Measurements from ENCODE around the gene CYP4F8.

Gene CYP4F8

DNA sequence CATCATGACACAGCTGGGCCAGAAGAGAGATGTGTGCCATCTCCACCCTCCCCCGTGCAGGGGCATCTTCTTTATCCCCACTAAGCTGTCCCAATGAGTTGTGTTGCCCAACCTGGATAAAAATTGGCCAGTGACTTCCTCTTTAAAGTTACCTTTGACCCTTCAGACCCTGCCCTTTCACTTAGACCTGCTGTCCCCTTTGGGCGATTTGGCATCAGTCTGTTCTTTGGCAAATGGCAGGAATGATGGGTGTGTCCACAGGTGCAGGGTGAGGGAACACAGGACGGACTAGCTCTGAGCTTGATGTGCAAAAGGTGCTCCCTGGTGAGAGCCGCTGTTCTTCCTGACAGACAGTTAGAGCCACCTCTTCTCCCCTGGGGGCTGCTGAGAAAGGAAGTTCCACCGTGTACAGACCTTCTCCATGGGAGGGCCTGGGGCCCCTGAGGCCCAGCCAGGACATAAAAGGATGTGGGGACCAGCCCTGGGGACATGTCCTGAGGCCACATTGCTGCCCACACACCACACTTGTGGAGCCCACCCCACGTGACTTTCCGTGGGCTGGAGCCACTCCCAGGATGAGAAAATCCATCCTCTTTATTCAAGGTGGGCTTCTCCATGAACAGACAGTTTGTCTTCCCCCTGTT is 1.7 kb downstream of the CYP4F8 start:
- no peak for DNase-seq

- DNase-seq, result no peak
Measured at GRCh38 chr19:15618321-15618720, 3.3 kb downstream of the CYP4F8 start.

GRCh38 chr19:15621801-15622200 is 6.8 kb downstream of the CYP4F8 start:
- no peak for DNase-seq

DNA sequence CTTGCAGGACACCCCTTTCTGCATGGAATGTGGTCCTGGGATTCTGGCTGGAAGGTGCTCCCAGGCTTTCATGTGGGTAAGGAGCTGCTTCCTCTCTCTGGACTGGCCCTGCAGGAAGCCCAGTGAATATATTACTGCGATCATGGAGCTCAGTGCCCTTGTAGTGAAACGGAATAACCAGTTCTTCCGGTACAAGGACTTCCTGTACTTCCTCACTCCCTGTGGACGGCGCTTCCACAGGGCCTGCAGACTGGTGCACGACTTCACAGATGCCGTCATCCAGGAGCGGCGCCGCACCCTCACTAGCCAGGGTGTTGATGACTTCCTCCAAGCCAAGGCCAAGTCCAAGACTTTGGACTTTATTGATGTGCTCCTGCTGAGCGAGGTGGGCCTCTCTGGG is 8.0 kb downstream of the CYP4F8 start:
- DNase-seq, result no peak

- no peak for DNase-seq
Measured at GRCh38 chr19:15623711-15624318, 8.8 kb downstream of the CYP4F8 start.

DNA sequence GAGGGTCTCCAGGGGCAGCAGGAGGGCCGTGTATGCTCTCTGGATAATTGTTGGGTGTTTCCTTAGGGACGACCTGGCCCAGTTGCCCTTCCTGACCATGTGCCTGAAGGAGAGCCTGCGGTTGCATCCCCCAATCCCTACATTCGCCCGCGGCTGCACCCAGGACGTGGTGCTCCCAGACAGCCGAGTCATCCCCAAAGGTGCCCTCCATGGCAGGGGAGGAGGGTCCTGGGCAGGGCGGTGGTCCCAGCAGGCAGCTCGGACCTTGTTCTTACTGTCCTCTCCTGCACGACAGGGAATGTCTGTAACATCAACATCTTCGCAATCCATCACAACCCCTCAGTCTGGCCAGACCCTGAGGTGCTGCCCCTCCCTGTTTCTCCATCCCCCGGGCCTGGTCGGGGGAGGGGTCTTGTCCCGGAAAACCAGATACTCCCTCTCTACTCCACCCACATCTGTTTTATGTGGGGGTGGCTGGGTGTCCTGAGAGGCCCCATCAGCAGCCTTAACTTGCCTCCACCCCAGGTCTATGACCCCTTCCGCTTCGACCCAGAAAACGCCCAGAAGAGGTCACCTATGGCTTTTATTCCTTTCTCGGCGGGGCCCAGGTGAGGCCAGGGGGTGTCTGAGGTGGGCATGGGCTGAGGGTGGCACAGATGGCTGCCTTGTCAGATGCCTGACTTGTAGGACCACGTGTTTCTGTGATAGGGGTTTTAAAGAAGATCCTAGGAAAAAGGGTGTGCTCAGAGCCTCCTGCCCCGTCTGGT is 13.4 kb downstream of the CYP4F8 start:
- no peak for DNase-seq

DNA sequence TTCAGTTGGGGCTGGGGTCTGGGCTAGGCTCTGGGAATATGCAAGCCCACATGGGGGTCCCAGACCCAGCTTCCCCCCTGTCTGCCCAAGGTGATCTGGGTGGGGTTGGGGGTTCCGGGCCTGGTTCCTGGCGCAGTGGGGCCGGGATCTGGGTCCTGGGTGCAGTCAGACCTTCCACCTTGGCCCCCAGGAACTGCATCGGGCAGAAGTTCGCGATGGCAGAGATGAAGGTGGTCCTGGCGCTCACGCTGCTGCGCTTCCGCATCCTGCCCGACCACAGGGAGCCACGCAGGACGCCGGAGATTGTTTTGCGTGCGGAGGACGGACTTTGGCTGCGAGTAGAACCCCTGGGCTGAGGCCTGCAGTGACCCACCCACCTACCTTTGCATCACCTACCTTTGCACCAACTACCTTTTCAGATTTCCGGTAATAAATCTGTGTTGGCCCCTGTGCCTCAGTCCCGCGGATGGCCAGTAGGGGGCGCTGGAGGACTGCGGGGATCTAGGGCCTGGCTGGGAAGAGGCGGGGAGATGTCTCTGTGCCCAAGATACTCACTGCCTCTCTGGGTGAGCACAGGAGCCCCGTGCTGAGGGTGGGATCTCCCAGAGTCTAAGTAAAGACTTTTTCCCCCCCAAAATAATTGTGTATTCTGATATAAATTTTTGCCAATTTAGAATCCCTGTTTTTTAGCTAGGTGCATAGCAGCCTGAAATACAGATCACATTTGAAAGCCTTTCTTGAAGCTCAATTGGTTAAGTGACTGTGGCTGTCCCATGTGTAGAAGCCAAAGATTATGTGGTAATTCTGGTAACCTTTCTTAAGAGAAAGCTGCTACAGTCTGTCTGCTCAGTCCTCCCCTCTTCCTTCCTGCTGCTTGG is 14.2 kb downstream of the CYP4F8 start:
- DNase-seq, result peak; percentile 53

- DNase-seq, result no peak
Measured at GRCh38 chr19:15631817-15632216, 16.8 kb downstream of the CYP4F8 start.

- no peak for DNase-seq
Measured at GRCh38 chr19:15633082-15633835, 18.2 kb downstream of the CYP4F8 start.

GRCh38 chr19:15634105-15634504 is 19.1 kb downstream of the CYP4F8 start:
- DNase-seq, result no peak

DNA sequence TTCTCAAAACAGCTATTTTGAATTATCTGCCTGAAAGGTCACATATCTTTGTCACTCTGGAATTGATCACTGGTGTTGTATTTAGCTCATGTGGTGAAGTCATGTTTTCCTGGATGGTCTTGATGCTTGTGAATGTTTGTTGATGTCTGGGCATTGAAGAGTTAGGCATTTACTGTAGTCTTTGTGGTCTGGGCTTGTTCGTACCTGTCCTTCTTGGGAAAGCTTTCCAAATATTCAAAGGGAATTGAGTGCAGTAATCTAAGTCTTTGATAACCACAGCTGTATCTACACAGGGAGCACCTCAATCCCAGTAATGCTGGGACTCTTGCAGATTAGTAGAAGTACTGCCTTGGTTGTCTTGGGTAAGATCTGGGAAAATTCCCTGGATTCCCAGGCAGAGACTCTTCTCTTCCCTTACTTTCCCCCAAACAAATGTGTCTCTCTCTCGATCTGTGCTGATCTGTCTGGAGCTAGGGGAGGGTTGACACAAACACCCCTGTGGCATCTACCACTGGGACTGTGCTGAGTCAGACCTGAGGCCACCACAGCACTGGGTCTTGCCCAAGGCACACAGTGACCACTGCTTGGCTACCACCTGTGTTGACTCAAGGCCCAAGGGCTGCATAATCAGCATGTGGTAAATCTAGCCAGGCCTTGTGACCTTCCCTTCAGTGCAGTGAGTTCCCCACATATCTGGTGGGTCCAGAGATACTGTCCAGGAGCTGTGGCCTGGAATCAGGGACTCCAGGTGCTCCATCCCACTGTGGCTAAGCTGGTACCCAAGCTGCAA is 20.2 kb downstream of the CYP4F8 start:
- no peak for DNase-seq

DNA sequence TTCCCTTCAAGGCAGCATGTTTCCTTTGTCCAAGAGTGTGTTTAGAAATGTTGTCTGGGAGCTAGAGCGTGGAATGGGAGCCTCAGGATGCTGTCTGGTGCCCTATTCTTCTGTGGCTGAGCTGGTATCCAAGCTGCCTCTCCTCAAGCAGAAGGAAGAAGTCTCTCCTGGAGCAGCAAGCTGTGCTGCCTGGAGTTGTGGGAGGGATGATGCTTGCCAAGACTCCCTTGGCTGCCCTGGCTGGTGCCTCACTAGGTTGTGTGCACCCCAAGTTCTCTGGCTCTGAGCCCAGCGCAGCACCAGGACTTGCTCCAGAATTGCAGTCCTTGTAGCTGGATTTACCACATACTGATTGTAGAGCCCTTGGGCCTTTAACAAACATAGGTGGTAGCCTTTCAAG is 21.0 kb downstream of the CYP4F8 start:
- DNase-seq, result no peak

DNA sequence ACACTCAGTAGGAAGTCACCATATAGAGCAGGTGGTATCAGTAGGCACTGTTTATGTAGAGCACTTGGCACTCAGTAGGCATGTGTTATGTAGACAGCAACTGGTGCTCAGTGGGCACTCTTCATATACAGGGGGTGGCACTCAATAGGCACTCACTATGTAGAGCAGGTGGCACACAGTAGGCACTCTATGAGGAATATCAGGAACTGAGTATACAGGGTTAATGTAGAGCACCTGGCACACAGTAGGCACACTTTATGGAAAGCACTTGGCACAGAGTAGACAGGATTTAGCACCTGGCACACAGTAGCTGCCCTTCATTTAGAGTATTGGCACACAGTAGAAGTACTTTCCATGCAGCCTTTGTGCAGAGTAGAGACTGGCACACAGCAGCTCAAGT is 24.6 kb downstream of the CYP4F8 start:
- no peak for DNase-seq

GRCh38 chr19:15640294-15640903 is 25.4 kb downstream of the CYP4F8 start, which contains the start of gene CYP4F3:
TSS of gene CYP4F3 (plus strand) at chr19:15640897. CDS start at chr19:15641416, 519 bp downstream.
- DNase-seq, result peak; percentile 30

DNA sequence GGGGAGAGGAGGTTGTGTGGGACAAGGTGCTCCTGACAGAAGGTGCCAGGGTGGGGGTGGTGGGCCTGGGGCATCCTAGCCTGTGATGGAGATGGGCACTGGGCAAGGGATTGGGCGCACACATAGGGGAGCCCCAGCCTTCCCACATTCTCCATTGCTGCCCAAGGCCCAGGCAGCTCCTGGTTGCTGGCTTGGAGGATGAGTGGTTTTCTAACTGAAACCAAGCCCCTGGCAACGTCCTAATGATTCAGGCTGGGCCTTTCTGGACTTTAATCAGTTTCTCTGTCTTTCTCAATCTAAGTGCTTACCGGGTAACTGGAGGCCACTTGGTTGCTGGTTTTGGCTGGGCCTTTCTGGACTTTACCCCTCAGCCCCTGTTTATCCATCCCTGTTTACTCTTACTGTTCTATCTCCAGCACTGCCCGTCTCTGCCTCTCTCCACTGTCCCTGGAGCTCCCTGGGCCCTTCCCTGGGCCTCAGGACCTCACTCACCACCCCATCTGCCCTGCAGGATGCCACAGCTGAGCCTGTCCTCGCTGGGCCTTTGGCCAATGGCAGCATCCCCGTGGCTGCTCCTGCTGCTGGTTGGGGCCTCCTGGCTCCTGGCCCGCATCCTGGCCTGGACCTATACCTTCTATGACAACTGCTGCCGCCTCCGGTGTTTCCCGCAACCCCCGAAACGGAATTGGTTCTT is 26.0 kb downstream of the CYP4F8 start:
- DNase-seq, result no peak

GRCh38 chr19:15641901-15642491 is 27.0 kb downstream of the CYP4F8 start:
- DNase-seq, result no peak

DNA sequence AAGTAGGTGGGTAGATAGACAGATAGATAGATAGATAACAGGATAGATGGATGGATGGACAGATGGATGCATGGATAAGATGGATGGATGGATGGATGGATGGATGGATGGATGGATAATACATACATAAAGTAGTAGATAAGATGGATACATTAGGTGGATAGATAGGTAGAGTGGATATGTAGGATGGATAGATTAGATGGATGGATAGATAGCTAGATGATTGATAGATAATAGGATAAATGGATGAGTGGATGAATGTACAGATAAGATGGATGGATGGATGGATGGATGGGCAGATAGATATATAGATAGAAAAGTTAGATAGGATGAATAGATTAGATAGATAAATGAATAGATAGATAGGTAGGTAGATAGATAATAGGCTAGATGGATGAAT is 27.8 kb downstream of the CYP4F8 start:
- DNase-seq, result no peak

GRCh38 chr19:15643387-15643786 is 28.4 kb downstream of the CYP4F8 start:
- no peak for DNase-seq

DNA sequence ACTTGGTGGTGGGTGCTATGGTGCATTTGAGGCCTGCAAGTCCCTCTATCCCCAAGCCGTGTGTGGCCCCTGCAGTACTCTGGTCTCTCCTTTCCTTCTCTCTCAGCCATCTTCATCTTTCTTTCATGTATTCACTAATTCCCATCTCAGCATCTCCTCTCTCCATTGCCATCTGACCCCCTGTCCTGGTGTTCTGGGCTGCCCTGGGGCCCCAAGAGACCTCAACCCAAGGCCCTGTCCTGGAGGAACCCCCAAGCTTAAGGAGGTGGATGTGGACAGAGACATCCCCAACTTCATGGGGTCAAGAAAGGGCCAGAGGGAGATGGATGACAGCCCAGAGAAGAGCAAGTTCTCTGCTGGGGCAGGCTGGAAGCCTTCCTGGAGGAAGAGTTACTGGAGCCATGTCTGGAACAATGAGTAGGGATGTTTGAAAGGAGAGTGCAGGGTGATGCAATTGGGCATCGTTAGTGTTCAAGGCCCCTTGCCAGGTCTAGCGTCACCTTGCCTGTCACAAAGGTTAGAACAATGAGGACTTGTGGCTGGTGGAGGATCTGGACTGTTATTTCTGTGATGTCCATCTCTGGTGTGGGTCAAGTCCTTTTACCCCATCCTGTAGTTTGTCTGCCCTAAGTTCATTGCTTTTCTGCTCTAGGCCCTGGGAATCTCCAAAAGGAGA is 29.2 kb downstream of the CYP4F8 start:
- no peak for DNase-seq
